HG03521 (cell line): ENCODE data around the gene IL3.
"Not testable (repeated sequence)": the region's sequence is repeated elsewhere in the genome, so short reads cannot be mapped to it uniquely, and the experiment has no call there.

Experiments
- ATAC-seq: cut with Tn5 transposase; IDR thresholded peaks from one replicate; pipeline ENCODE4 v1.9.1; 2021; ENCODE audit warnings: mild to moderate bottlenecking, moderate library complexity; ENCODE audit not compliant: unreplicated experiment

Gene IL3

GRCh38 chr5:132093271-132093670 lies 32.8 kb downstream of the IL3 start:
- no peak for ATAC-seq

DNA sequence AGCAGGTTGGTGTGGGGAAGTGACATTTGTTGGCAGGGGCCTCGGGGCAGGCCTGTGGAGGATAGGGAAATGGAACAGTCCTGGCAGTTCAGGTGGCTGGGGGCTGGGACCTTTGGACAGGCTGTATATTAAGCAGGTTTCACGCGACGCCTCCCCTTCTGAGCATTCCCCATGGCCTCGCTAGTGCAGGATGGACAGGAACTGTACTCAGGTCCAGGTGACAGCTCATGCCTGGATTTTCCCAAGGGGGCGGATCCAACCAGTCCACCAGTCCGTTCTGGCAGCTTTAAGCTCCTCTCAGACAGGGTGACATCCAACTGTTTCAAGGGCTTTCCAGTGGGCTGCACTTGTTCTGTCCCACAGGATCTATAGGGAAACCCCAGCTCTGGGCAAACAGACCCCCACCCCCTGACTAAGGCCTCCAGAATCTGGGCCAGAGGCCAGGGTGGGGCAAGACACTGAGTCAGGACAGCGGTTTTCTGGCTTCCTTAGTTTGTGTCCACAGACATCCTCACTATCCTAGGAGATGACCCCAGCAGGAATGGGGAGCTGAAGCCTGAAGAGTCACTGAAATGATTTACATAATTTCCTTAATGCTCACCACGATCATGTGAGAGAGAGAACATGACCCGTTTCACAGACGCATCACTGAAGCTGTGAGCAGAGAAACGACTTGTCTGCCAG lies 34.1 kb downstream of the IL3 start:
- no peak for ATAC-seq

GRCh38 chr5:132095077-132095410 lies 34.6 kb downstream of the IL3 start:
- no peak for ATAC-seq

GRCh38 chr5:132095424-132095972 lies 35.0 kb downstream of the IL3 start:
- ATAC-seq, result no peak

- ATAC-seq, result no peak
Observed at GRCh38 chr5:132096904-132097303, 36.4 kb downstream of the IL3 start.

- ATAC-seq, result no peak
Observed at GRCh38 chr5:132098151-132098594, 37.7 kb downstream of the IL3 start.

- no peak for ATAC-seq
Observed at GRCh38 chr5:132098621-132099020, 38.2 kb downstream of the IL3 start.

- peak; percentile 34 for ATAC-seq
Observed at GRCh38 chr5:132099076-132099748, 38.8 kb downstream of the IL3 start.

- no peak for ATAC-seq
Observed at GRCh38 chr5:132099905-132100304, 39.5 kb downstream of the IL3 start.

- ATAC-seq, result no peak
Observed at GRCh38 chr5:132100672-132101261, 40.3 kb downstream of the IL3 start.

- no peak for ATAC-seq
Observed at GRCh38 chr5:132101385-132101880, 41.0 kb downstream of the IL3 start.

GRCh38 chr5:132102101-132102701 lies 41.7 kb downstream of the IL3 start:
- ATAC-seq, result no peak

GRCh38 chr5:132102944-132103331 lies 42.5 kb downstream of the IL3 start:
- no peak for ATAC-seq

DNA sequence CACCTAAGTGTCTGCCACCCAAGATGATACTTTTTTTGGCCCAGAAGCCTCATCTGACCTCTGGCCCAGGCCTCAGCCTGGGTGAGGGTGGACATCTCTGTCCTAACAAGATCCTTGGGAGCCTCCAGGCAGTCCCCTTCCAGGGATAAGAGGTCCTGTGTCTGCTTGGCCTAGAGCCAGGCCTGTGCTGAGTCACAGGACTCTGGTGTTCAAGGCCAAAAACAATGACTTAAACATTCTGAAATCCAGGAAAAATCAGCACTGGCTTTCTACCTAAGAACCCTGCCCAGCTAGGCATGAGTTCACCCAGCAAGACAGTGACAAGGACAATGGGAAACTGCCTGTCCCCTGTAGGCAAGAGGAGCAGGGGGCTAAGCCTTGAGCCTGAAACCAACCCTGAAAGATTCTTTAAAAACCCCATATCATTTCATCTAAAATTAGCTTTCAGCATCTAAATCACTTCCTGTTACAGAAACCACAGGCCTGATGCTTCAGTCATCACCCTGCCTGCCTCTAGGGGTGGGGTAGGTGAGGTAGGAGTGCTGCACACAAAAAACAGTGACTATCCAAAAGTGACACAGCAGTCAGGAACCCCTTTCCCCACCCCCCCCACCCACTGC lies 43.0 kb downstream of the IL3 start:
- peak; percentile 61 for ATAC-seq

GRCh38 chr5:132103969-132104391 lies 43.5 kb downstream of the IL3 start:
- peak; percentile 15 for ATAC-seq

DNA sequence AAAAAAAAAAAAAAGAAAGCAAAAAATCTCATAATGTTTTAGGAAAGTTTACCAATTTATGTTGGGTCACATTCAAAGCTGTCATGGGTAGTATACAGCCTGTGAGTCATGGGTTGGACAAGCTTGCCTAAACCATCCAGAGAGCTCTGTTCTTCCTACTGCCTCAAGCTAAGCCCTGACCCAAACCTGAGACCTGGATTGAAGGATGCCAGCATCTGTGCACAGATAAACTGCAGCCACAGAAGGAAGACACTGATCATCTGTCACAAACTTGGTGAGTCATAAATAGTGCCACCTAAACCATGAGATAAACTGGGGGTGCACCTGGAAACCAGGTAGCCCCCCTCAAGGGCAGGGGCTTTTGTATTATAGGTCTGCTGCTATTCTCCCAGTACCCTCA lies 44.1 kb downstream of the IL3 start:
- no peak for ATAC-seq

DNA sequence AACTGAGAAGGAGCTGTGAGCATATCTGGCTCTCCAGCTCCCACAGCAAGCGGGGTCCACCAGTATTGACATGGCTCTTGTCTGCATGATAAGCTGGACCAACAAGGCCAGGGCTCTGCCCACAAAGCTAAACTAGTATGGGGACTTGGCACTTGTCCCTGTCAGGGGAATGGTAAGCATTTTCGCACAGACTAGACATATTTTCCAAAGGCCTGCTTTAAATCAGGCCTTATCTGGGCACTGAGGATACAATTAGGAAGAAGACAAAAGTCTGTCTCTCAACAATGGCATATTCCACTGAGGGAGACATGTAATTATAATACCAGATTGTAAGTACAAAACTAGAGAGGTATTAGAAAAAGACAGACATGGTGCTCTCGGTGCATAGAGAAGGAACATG lies 45.2 kb downstream of the IL3 start:
- ATAC-seq, result no peak

DNA sequence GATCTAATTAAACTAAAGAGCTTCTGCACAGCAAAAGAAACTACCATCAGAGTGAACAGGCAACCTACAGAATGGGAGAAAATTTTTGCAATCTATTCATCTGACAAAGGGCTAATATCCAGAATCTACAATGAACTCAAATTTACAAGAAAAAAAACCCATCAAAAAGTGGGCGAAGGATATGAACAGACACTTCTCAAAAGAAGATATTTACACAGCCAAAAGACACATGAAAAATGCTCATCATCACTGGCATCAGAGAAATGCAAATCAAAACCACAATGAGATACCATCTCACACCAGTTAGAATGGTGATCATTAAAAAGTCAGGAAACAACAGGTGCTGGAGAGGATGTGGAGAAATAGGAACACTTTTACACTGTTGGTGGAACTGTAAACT lies 48.0 kb downstream of the IL3 start:
- ATAC-seq, result not testable (repeated sequence)

GRCh38 chr5:132108957-132109356 lies 48.5 kb downstream of the IL3 start:
- ATAC-seq, result not testable (repeated sequence)

DNA sequence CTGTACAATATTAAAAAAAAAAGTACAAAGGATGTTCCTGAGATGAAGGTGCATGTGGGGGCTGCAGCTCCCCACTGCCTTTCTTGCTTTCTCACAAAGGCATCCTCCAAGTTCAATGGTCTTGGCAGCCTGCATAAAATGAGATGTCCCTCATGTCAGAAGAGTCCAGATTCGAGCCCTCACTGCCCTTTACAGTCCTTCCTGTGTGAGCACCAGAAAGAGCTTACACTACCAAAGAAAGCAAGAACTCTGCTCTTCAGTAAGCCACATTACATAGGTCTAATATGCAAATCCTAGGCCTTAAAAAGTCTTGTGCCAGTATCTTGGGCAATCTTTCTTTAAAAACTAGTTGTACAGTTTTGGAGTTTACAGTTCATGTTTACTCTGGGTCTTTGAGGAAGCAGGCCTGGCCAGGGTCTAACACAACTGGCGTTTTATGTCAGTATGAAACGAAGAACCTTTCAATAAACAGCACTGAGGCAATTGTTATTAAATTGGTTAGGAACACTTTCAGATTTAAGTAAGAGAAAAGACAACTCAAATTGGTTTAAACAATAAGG lies 49.1 kb downstream of the IL3 start:
- ATAC-seq, result no peak

DNA sequence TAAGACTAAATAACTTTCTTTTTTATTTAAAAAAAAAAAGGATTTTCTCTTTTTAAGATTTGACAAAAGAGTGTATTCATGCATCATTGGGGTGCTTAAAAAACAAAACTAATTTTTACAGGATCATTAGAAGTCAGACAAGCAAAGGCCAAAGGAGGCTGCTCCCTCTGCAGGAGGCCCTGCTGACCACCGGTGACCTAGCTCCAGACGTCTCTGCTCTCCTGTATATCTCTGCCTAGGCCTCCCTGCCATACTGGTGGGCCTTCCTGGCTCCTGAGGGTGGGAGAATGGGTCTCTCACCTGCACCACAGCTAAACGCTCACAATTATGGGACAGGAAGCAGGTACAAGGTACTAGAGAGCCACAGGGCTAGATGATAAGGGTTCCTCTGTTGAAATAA lies 49.7 kb downstream of the IL3 start:
- ATAC-seq, result no peak
